ENCODE results near the gene ZNF841. TPM values are rescaled to one million over a fixed set of nuclear protein-coding genes. Genes with fewer than 3 reads are reported as not detected.
"Not testable (repeated sequence)": the region's sequence is repeated elsewhere in the genome, so short reads cannot be mapped to it uniquely, and the experiment has no call there.

The ZNF841 gene
- total RNA-seq, 3 donors from 2014 or later (not counting 1 experiment from before 2014, with no cell fraction given): 32.4 to 47.7 (median 47.4) TPM

DNA sequence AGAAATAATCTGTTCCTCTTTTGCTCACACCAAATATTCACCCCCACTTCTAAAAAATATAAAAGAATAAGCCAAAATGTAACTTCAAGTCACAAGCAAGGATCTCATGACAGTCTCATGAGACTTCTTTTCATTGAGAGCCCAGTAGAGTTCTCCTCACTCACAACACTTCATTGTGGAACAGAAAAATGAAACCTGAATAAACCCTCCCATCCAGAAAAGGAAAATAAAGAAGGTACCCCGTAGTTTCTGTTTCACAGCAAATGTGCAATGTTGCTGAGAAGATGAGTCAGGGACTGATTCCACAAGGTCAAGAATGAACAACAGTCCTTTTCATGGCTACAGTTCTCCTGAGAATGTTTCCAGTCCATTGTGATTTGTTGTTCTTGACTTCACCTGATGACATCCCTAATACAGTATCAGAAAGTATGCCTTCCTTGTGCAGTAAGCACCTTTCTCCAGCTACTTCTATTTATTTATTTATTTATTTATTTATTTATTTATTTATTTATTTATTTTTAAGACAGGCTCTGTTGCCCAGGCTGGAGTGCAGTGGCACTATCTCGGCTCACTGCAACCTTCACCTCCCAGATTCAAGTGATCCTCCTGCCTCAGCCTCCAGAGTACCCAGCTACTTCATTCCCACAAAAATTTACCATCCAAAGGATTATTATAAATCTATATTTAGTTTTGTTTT is 6.4 kb upstream of the ZNF841 start:
- Mint-ChIP-seq H3K27me3 (ENCODE audit: low read depth in 2 of 2) (no peaks in the 10 kb centered on the region), H3K9me3 (peaks cover 4 to 8% of the 10 kb centered on the region in 2 donors), H3K4me3 (no peak overlapping the region), H3K4me1 (no peaks in the 10 kb centered on the region), H3K27ac (no peak overlapping the region), H3K36me3 (peaks cover 23% of the 10 kb centered on the region)
- Histone ChIP-seq H3K36me3 (ENCODE audit: control insufficient read depth, insufficient read depth, low read length) (no peaks in the 10 kb centered on the region), H3K9me3 (ENCODE audit: control insufficient read depth, insufficient read depth, low read length) (peaks cover 28% of the 10 kb centered on the region), H3K27me3 (ENCODE audit: control insufficient read depth, insufficient read depth, low read length) (no peaks in the 10 kb centered on the region), H3K4me3 (ENCODE audit: low read length) (no peak overlapping the region), H3K27ac (ENCODE audit: low read length) (no peak overlapping the region), H3K4me1 (ENCODE audit: control insufficient read depth, insufficient read depth, low read length) (no peaks in the 10 kb centered on the region)
- TF ChIP-seq, protein P1, sequence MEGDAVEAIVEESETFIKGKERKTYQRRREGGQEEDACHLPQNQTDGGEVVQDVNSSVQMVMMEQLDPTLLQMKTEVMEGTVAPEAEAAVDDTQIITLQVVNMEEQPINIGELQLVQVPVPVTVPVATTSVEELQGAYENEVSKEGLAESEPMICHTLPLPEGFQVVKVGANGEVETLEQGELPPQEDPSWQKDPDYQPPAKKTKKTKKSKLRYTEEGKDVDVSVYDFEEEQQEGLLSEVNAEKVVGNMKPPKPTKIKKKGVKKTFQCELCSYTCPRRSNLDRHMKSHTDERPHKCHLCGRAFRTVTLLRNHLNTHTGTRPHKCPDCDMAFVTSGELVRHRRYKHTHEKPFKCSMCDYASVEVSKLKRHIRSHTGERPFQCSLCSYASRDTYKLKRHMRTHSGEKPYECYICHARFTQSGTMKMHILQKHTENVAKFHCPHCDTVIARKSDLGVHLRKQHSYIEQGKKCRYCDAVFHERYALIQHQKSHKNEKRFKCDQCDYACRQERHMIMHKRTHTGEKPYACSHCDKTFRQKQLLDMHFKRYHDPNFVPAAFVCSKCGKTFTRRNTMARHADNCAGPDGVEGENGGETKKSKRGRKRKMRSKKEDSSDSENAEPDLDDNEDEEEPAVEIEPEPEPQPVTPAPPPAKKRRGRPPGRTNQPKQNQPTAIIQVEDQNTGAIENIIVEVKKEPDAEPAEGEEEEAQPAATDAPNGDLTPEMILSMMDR (IDR thresholded peaks at IDR 0.05): no peak
- no peak for ATAC-seq
- intact Hi-C loops (cut with micrococcal nuclease): no loop called here
- DNase-seq: no peak
- 92% methylated on average over 2 of the region's 2 CpGs for WGBS (ENCODE audit: insufficient coverage)

DNA sequence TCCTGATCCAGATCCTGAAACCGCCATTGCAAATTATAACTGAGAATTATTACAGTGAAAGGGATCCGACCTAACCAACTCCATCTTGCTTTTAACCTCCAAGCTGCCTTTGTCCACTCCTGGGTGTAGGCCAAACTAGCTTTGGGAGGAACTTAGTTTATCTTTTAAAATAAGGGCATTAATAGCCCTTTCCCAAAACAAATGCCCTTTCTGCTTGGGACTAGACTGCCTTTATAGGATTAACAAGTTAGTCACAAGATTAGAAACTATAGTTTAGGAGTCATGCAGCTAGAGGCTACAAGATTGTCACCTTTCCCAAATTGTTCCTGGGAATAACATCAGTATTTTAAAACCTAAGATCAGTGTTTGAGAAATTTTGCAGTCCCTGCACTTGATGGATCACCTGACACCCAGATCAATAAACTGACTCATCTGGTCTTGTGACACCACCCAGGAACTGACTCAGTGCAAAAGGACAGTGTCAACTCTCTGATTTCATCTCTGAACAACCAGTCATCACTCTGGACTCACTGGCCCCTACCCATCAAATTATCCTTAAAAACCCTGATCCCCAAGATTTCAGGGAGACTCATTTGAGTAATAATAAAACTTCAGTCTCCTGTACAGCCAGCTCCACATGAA is 4.1 kb upstream of the ZNF841 start:
- Histone ChIP-seq H3K4me1 (ENCODE audit: control insufficient read depth, insufficient read depth, low read length) (peaks cover 11% of the 10 kb centered on the region), H3K27me3 (ENCODE audit: control insufficient read depth, insufficient read depth, low read length) (no peaks in the 10 kb centered on the region), H3K4me3 (ENCODE audit: low read length) (no peak overlapping the region), H3K27ac (ENCODE audit: low read length) (no peak overlapping the region), H3K36me3 (ENCODE audit: control insufficient read depth, insufficient read depth, low read length) (no peaks in the 10 kb centered on the region), H3K9me3 (ENCODE audit: control insufficient read depth, insufficient read depth, low read length) (peaks cover 29% of the 10 kb centered on the region)
- Mint-ChIP-seq H3K27me3 (ENCODE audit: low read depth in 2 of 2) (no peaks in the 10 kb centered on the region), H3K27ac (no peak overlapping the region), H3K9me3 (peaks cover 0 to 6% of the 10 kb centered on the region in 2 donors), H3K4me1 (peaks cover 10 to 14% of the 10 kb centered on the region in 2 donors), H3K4me3 (no peak overlapping the region), H3K36me3 (peaks cover 14% of the 10 kb centered on the region)
- 88% methylated on average over 1 of the region's 2 CpGs for WGBS (ENCODE audit: insufficient coverage)
- intact Hi-C loops (cut with micrococcal nuclease): loop anchor here (5.0 kb wide), 1 partner anchor 38 kb away; the partner anchor contains the start of gene ZNF616
- no peak for DNase-seq
- TF ChIP-seq, protein P1 (IDR thresholded peaks at IDR 0.05): no peak
- no peak for ATAC-seq

DNA sequence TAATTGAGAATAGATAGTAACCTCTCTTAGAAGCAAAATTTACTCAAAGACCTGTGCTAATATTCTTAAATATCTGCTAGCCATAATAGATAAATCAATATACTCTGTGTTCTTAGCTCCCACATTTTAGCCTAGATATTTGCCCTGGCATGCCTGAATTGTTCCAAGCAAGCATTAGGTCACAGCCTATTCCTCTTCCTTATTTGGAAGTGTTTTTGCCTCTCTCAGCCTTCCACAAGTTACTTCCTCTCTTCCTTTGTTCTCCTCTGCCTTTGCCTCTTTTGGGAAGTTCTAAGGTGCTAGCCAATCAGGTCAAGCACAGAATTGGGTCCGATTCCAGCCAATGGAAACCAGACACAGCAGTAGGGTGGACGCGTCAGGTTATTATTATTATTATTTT is 851 bp upstream of the ZNF841 start:
- not testable (repeated sequence) for DNase-seq; H3K27ac ChIP-seq (ENCODE audit: low read length); H3K4me3 ChIP-seq (ENCODE audit: low read length); ATAC-seq; H3K27me3 ChIP-seq (ENCODE audit: control insufficient read depth, insufficient read depth, low read length); H3K27me3 Mint-ChIP-seq (ENCODE audit: low read depth in 2 of 2); H3K9me3 Mint-ChIP-seq; H3K36me3 ChIP-seq (ENCODE audit: control insufficient read depth, insufficient read depth, low read length)
- intact Hi-C loops (cut with micrococcal nuclease): loop anchor here (5.0 kb wide), 1 partner anchor 41 kb away; the partner anchor contains the start of gene ZNF616
- Mint-ChIP-seq H3K4me3 (peak overlapping the region; percentile 99), H3K4me1 (peaks cover 39 to 40% of the 10 kb centered on the region in 2 donors), H3K36me3 (peaks cover 15% of the 10 kb centered on the region), H3K27ac (peak overlapping the region; percentile 91 to 94)
- H3K9me3 ChIP-seq (ENCODE audit: control insufficient read depth, insufficient read depth, low read length): peaks cover 22% of the 10 kb centered on the region
- WGBS (ENCODE audit: insufficient coverage): 100% methylated on average over 3 of the region's 3 CpGs
- H3K4me1 ChIP-seq (ENCODE audit: control insufficient read depth, insufficient read depth, low read length): peaks cover 17% of the 10 kb centered on the region

DNA sequence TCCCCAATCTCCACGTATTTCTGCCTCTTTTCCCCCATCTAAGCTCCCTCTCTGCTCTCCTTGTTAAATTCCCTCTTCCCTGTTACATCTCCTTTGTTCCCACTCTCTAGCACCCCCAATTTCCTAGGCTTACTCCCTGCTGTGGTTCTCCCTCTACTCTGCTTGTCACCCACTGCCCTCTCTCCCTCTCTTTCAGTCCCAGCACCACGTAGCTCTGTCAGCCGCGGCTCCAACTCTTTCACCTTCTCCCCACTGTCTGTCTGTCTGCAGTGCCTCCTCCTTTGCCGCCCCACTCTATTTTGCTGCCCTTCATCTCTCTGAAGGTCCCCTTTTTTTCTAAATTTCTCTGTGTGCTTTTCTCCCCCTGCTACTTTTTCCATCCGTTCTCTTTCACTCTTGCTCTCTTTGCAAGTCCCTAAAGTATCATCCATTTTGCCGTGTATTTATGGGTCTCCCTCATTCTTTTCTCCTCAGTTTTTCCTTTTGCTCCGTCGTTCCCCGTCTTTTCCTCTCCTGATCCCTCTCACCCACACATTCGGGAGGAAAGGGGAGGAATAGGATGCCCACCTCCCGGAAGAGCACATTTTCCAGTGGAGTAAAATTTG is 937 bp downstream of the ZNF841 start:
- peaks cover 27% of the 10 kb centered on the region for H3K36me3 Mint-ChIP-seq
- DNase-seq: no peak
- peak overlapping the region; percentile 91 to 94 for H3K27ac Mint-ChIP-seq
- Histone ChIP-seq H3K27me3 (ENCODE audit: control insufficient read depth, insufficient read depth, low read length) (no peaks in the 10 kb centered on the region), H3K27ac (ENCODE audit: low read length) (peak overlapping the region; percentile 77), H3K36me3 (ENCODE audit: control insufficient read depth, insufficient read depth, low read length) (peaks cover 11% of the 10 kb centered on the region), H3K4me1 (ENCODE audit: control insufficient read depth, insufficient read depth, low read length) (peaks cover 17% of the 10 kb centered on the region), H3K9me3 (ENCODE audit: control insufficient read depth, insufficient read depth, low read length) (peaks cover 26% of the 10 kb centered on the region), H3K4me3 (ENCODE audit: low read length) (peak overlapping the region; percentile 98)
- ATAC-seq: no peak
- no peaks in the 10 kb centered on the region for H3K27me3 Mint-ChIP-seq (ENCODE audit: low read depth in 2 of 2)
- peak overlapping the region; percentile 99 for H3K4me3 Mint-ChIP-seq
- TF ChIP-seq, protein P1 (IDR thresholded peaks at IDR 0.05): no peak
- peaks cover 0 to 14% of the 10 kb centered on the region in 2 donors for H3K9me3 Mint-ChIP-seq
- WGBS (ENCODE audit: insufficient coverage): 32% methylated on average over 8 of the region's 12 CpGs
- intact Hi-C loops (cut with micrococcal nuclease): loop anchor here (5.0 kb wide), 1 partner anchor 43 kb away; the partner anchor contains the start of gene ZNF616
- peaks cover 56 to 57% of the 10 kb centered on the region in 2 donors for H3K4me1 Mint-ChIP-seq
